GM21390 (cell line): Measurements from ENCODE around the gene FSTL5.

Experiments used
- ATAC-seq: cut with Tn5 transposase; IDR thresholded peaks from one replicate; pipeline ENCODE4 v1.9.1; 2021; ENCODE audit not compliant: unreplicated experiment

Gene FSTL5

DNA sequence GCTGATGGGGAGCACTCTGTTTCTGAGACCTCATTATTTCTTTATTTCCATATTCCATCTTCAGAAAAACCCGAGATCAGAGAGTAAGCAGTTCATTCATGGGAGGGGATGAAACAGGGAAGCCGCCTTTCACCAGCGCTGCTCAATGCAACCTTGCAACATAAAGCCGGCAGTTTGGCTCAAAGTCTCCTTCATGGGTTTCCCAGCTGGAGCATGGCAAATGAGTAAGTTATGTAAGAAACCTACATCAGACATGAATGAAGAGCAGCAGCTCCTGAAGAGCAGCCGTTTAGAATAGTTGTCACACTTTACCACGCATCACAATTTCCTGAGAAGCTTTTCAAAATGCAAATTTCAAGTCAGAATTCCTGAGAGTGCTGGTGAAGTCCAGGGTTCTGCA is 578.8 kb downstream of the FSTL5 start:
- ATAC-seq: no peak

DNA sequence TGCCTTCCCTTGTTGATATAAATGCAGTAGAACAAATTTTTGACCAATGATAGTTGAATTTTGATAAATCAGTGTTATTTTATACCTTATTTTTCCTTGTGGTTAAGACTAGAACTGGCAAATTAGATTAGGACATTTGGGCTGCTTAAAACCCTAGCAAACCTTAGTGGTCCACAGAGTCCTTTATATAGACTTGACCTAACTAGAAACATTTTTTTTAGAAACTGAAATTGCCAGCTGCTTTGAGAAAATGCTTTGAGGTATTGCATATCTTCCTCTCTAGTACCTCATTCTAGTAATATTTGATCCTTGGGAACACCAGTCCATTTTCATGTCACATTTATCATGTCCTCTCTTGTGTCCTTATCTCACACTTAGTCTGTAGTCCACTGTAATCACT is 580.3 kb downstream of the FSTL5 start:
- no peak for ATAC-seq

DNA sequence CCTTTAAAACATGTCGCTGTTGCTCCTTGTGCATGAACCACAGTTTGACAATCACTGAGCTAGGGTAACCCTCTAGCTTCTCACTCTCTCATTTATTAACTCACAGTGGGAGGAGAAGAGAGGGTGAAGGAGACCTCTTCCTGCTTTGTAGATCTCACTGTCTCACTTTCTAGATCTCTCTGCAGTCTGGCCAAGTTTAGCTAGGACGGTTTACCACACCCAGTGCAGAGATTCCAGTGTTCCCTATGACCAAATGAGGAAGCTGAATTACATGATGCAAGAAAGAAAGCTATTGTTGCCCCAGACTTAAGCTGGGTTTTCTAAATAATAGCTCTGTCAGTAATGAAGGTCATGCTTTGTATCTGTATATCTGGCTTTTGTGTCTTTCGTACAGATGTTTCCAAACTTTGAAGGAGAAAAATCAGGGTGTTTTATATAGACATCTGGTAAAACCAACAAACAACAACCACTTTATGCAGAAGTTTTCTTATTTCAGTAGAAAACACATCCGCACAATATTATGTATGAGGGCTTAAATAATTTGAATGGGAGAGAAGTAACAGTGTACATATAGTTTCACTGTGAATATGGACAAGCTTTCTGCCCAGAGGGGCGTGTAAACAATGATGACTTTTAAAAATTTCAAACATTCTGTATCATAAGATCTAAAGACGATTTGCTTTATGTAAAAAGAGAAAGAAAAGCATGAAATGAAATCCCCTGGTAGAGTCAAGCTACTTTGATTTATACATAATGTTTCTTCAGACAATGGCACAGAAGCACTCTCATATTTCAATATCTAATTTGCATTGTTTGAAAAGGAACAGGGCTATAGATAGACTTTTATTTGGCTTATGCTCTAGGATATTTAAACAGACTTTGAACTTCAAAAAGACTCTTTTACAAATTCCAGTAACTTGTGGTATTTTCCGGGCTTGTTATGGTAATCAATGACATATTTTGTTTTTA is 582.3 kb downstream of the FSTL5 start:
- ATAC-seq: no peak

DNA sequence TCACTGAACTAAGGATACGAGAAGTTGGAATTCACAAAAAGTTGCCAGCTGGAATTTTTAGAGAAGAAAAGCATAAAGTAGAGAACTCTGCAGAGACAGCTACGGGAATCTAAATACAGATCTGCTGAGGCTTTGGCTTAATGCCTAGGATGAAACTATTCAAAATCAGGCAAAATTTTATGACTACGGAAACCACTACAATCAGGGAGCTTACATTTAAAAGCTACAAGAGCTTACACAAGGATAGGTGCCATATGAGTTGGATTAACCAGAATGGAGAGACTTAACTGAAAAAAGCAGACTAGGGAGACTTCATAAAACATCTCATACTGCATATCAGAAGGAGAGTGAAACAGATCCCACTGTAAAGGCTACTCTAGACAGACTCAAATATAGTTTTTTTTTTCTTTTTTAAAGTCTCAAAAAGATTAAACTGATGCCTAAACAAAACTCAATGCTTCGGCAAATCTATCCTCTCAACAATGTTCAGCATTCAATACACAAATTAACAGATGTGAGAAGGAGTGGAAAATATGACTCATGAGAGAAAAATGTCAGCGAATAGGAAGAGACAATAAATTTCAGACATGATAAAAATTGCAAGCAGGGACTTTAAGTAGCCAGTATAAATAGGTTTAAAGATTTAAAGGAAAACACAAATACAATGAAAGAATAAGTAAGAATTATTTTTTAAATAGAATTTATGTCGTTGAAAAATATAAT is 586.1 kb downstream of the FSTL5 start:
- no peak for ATAC-seq

DNA sequence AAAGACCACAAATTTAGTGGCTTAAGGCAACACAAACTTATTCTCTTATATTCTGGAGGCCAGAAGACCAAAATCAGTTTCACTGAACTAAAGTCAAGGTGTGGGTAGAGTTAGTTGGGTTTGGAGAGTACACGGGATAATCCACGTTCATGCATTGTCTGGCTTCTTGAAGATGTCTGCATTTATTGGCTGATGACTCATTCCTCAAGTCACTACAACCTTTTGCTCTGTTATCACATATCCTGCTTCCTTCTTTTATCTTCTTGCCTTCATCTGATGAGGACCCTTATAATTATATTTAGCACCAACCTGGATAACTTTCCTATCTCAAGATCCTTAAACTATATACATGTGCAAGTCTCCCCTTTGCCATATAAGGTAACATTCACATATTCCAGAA is 590.0 kb downstream of the FSTL5 start:
- no peak for ATAC-seq

DNA sequence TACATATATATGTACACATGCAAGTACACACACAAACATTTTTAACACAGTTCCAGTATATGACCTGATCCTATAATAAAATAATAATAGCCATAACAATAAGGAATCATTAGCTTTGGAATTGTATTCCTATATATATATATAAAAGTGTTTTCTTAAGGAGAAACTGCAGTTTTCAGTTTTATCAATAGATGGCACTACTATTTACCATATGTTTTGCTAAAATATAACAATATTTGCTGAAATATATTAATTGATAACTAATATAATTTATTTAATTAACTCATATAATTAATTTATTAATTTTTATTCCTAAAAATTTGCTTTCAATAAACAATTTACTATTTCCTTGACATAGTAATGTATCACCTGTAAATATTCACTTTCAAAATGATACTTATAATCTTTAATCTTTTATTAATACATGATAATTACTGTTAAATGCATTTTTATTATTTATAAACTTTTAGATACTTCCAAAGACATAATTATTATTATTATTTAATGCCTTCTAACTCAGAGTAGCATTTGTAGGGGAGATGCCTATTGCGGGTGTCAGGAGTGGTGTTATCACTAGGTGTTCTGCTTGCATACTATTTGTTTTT is 599.5 kb downstream of the FSTL5 start:
- ATAC-seq: no peak

DNA sequence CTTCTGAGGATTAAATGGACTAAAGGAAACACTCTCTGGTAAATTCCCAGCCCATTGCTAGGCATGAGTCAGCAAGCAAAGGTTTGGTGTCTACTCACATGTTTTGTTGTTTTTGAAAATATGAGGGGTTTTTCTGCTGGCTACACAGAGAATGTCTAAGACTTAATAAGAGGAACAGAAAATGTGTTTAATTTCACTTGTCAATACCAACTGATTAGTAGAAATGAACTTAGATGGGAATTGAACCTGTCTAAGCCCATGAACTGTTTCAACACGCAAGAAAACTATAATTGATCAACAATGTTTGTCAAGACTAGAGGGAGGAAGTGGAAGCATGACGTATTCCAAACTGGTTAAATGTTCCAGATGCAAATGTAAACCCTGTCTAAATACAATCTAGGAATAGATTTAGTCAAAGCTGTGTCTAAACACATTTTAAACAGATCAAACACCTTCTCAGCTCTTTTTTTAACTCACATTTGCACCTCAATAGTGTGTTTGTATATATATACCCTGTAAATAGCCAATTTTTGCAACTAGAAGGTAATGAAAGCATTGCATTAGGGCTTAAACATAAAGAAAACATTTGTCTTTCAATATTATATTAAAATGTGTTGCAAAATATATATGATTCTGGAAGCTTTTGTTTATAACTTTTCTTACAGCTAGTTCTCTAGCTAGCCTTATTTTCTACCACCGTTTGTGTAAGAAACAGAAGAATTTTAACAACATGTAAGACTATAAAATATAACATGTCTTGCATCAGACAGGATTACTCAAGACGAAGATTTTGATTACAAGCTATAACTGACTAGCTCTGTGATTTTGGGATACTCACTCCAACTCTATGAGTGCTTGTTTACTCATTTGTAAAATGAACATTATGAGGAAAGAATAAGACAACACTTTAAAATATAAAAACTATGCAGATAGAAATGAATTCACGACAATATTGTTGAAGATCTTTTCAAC is 607.8 kb downstream of the FSTL5 start:
- ATAC-seq: peak; percentile 84

DNA sequence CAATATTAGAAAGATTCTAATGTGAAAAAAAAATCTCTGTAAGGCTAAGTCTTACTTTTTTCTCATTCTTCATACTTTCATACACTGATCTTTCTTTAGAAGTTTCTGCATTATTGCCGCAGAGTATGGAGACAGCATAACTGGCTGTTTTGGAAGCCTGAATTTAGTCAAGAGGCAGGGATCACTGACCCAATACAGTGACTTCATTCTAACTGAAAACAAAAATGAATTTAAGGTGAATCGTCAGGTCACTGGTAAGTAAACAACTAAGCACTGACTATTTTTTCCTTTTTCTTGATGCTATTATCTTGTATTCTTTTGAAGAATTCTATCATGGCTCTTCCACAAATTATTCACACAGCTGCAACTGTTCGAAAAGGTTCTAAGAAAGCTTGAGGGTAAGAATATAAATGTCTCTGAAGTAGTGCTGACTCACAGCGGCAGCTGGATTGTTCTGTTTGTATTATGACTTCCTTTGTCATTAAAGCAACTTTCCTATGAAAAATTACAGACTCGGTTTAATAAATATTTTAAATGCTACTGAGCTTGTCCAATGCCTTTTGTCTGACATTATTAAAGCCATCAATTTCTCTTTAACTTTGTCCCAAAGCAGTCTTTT is 609.3 kb downstream of the FSTL5 start:
- ATAC-seq: no peak

DNA sequence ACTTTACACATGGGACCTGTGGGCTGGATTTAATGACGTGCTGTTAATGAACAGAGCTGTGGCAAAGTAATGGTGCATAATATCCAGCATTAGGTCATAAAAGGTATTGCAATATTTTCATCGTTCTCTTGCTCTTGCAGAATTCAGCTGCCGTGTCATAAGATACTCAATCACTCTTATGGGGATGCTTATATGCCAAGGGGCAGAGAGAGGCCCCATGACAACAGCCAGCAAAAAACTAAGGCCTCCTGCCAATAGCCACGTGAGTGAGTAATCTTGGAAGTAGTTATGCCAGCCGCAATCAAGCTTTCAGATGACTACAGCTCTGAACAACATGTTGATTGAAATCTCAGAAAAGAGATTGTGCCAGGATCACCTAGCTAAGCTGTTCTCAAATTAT is 616.9 kb downstream of the FSTL5 start:
- ATAC-seq: no peak

DNA sequence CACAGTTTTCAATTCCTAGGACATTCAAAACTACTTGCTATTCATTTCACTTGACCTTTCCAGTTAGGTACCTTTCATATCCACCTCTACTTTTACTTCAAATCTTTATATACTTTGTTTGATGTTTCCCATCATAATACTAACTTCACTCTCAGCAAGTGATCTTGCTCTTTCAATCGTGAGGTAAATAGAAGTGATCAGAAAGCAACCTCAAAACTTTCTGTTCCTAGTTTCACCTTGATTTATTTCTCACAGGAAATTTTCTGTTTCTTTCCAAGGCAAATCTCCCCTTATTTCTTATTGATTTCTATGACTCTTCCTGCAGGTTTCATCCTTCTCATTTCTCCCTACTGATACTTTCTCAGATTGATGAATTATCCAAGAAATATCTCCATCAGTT is 623.5 kb downstream of the FSTL5 start:
- no peak for ATAC-seq

DNA sequence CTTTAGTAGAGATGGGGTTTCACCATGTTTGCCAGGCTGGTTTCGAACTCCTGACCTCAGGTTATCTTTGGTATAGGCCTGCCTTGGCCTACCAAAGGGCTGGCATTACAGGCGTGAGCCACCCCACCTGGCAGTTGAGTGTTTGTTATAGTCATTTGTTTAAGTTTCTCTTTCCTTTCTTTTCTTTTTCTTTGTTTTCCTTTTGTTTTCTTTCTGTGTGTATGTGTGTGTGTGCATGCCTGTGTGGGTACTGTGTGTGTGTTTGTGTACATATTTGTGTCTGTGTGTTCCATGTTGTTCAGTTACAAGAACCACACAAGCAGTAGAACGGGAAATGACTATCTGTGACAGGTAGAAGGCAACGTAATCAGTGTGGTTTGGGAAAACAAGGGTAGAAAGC is 624.9 kb downstream of the FSTL5 start:
- no peak for ATAC-seq

DNA sequence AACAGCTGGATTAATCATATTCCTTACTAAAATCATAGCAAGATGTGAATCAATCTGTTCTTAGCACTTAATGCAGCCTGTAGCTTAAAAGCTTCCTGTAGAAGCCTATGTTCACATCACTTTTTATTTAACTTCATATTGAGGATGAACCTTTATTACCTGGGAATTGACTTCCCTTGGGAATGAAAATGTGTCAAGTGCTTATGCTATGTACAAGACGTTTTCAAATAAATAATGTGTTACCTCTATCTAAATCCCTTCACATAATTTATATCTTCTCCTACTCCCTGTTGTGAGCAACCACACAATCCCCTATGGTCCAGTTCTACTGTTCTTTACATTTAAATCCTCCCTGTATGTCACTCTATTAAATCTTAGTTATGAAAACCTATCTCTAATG is 633.1 kb downstream of the FSTL5 start:
- no peak for ATAC-seq

DNA sequence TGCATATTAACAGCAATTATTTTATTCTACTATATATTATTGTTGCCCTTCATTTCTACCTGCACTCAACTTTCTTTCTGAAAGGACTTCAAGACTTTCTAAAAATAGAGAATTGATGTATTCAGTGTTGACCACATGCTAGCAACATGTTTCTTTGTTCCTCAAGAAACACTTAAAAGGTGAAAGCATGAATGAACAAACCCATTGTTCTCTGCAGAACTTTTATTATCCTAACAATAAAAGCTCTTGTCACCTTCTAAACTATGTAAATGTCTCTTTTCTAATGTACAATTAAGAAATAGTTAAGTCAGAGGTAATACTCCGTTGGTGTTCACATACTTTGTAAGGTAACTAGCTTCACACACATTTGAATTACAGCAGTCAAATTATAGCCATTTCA is 638.7 kb downstream of the FSTL5 start:
- ATAC-seq: no peak

DNA sequence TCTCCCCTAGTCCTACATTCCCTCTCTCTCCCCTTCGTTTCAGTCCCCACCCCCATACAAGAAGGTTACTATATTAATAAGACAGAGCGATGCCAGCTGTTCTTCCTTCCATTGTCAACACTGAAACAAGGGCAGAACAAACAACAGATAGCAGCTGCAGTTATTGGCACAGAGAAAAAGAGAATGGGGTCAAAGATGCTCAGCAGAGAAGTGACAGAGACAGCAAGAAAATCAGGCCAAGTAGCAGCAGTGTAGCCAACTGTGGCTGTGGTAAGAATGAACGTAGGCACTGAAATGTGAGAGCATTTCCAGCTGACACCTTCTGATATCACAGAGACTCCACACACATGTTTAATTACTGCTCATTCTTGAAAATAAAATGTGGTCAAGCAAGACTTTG is 641.8 kb downstream of the FSTL5 start:
- no peak for ATAC-seq

DNA sequence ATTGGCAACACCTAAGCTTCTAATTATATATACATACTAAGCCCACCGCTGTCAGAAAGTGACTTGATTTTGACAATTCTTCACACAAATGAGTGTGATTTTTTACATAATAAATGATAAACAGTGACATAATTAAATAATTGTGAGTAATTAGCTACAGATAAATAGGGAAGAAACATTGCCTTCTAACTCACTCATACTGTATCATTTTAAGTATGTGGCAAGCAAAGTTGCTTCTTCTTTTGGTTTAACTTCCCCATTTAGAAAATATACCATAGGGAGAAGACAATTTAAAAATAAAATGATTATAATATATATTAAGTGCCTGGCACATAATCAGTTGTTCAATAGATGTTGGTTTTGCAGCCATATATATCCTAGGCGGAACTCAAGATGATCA is 644.2 kb downstream of the FSTL5 start:
- no peak for ATAC-seq

DNA sequence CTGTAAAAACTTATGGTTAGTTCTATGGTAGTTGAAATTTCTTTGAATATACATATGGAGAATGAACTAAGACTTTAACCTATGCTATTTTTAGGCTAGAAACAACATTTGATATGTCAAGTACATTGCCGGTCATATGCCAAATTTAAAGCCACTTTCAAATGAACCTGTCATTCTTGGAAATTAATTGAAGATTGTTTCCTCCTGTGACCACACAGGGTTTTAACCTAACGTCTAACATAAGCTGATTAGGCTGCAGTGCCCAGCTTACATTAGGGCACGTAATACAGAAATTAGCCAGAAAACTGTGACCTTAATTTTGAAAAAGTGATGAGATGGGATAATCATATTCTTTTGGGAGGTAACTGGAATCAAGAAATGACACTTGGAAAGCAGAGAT is 645.9 kb downstream of the FSTL5 start:
- no peak for ATAC-seq

DNA sequence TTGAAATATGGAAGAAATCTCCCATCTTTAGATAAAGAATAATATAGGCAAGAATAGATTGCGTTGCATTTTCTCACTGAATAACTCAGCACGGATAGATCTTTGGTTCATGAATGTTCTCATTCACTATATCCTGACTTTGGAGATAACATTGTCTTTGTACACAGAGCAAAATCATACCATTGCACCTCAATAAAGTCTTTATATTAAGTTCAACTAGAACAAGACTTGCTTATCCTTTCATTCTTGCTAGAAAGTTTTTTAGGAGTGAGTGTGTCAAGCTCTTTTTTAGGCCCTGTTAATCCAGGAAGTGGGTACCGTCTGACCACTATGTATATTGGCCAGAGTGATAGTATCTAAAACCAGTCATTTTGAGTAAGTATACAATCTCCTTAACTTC is 658.7 kb downstream of the FSTL5 start:
- ATAC-seq: no peak

DNA sequence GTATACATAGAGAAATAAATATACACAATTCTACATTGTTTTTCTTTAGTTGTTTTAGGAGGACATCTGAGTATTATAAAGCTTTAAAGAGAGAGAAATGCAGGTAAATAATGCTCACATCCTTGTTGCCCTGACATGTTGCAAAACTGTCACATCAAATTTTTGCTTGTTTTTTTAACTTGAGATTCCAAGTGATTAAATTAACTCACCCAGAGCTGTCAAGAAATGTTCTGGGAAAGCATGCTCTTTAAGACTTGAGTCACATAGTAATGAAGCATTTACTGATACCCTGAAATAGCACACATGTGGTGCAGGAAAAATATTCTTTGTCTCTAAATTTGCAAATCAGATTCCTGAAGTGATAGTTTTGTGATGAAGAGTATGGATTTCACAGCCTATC is 665.6 kb downstream of the FSTL5 start:
- no peak for ATAC-seq

DNA sequence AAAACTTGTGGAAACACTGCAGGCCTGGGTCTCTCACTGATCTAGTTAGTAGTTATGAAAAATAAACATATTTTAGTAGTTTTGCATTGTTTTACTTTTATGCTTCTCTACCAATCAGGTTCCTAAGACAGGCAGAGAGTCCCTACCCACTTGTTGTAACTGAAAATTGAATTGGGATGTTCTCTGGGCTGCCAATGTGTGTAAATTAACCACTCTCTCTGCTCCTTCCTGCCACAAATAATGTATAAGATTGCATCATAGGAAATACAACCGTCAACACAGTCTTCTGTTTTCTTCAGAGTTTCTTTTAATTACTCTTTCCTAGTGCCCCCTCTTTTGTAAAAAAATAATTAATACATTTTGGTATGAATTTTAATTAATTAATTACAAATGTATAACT is 677.3 kb downstream of the FSTL5 start:
- ATAC-seq: no peak

DNA sequence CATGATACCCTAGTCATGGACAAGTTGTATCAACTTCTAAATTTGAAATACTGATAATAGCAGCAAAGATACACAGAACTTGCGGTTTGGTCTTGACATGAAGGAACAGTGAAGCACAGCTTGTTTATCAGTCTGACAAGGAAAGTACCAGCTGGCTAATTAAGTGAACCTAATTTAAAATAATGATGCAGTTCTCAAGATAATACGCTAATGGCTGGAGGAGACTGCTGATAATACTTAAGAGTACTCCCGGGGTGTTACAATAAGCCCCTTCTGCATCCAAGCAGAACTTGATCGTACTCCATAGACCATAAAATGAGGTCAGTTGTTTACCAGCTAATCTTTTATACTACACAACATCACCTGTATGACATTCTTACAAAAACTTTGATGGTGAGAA is 697.5 kb downstream of the FSTL5 start:
- no peak for ATAC-seq
